K562 (cell line): ENCODE measurements around the gene SGMS1. TPM values are rescaled to one million over a fixed set of nuclear protein-coding genes. Genes with fewer than 3 reads are reported as not detected.

Source experiments
- ARID1B ChIP-seq: fragments of 450-650 bp; IDR thresholded peaks from 2 replicates; pipeline ENCODE4 v1.6.1; 2016; ENCODE audit warnings: antibody characterized with exemption, mild to moderate bottlenecking, inconsistent platforms
- CBFA2T3 ChIP-seq: fragments of 450-650 bp; IDR thresholded peaks from 2 replicates; pipeline ENCODE4 v1.6.1; 2017
- CEBPB ChIP-seq: fragments of 450-650 bp; IDR thresholded peaks from 2 replicates; pipeline ENCODE4 v1.6.1; 2016; ENCODE audit warnings: missing genetic modification characterization, missing compliant biosample characterization
- CHD4 ChIP-seq: fragments of 200-600 bp; sonication (generic); IDR thresholded peaks from 3 replicates; pipeline ENCODE4 v1.6.1; 2012; ENCODE audit warnings: low read depth, mild to moderate bottlenecking, mixed read lengths, low read length, inconsistent platforms; ENCODE audit not compliant: insufficient read depth, insufficient replicate concordance, poor library complexity, severe bottlenecking
- DPF2 ChIP-seq: fragments of 450-650 bp; IDR thresholded peaks from 2 replicates; pipeline ENCODE4 v1.6.1; 2016
- ESRRA ChIP-seq: fragments of 450-650 bp; IDR thresholded peaks from 2 replicates; pipeline ENCODE4 v1.6.1; 2014; ENCODE audit warnings: low read depth, mild to moderate bottlenecking, moderate library complexity, borderline replicate concordance
- FOSL1 ChIP-seq: fragments of 200-800 bp; sonication (Bioruptor generic); conservative IDR thresholded peaks from 2 replicates; pipeline ENCODE4 v1.6.1; 2016; ENCODE audit warnings: missing genetic modification characterization, missing compliant biosample characterization
- KDM4B ChIP-seq, 2 experiments: fragments of 450-650 bp in 1 of 2; sonication (generic) in 1 of 2; IDR thresholded peaks; 2 replicates each; pipeline ENCODE4 v1.6.1; 2016 to 2017; ENCODE audit warnings: borderline replicate concordance in 2 of 2, antibody characterized with exemption in 1 of 2, low read depth in 1 of 2, mild to moderate bottlenecking in 1 of 2
- KDM5B ChIP-seq: fragments of 200-600 bp; sonication (generic); IDR thresholded peaks from 2 replicates; pipeline ENCODE4 v1.6.1; 2012; ENCODE audit warnings: low read depth, mild to moderate bottlenecking, moderate library complexity, low read length, control low read depth, inconsistent platforms; ENCODE audit not compliant: insufficient replicate concordance
- NCOA1 ChIP-seq: fragments of 450-650 bp; IDR thresholded peaks from 2 replicates; pipeline ENCODE4 v1.6.1; 2016; ENCODE audit warnings: low read depth
- NCOR1 ChIP-seq: fragments of 450-650 bp; IDR thresholded peaks from 2 replicates; pipeline ENCODE4 v1.6.1; 2016; ENCODE audit warnings: mild to moderate bottlenecking, moderate library complexity
- NFE2L1 ChIP-seq: fragments of 450-650 bp; IDR thresholded peaks from 2 replicates; pipeline ENCODE4 v1.6.1; 2016; ENCODE audit warnings: missing genetic modification characterization, low read depth, mild to moderate bottlenecking, missing compliant biosample characterization, moderate library complexity, borderline replicate concordance
- NONO ChIP-seq, 2 experiments: fragments of 200-400 bp in 1 of 2; fragments of 450-650 bp in 1 of 2; formaldehyde crosslinking in 1 of 2; IDR thresholded peaks; 2 replicates each; pipeline ENCODE4 v1.6.1; 2017; ENCODE audit warnings: low read depth in 2 of 2, mild to moderate bottlenecking in 2 of 2, moderate library complexity in 2 of 2, low read length in 1 of 2
- RBFOX2 ChIP-seq: fragments of 200-400 bp; formaldehyde crosslinking; IDR thresholded peaks from 2 replicates; pipeline ENCODE4 v1.6.1; 2017; ENCODE audit warnings: low read depth, mild to moderate bottlenecking, low read length, moderate library complexity
- SAP30 ChIP-seq: fragments of 200-600 bp; sonication (generic); IDR thresholded peaks from 2 replicates; pipeline ENCODE4 v1.6.1; 2012; ENCODE audit warnings: borderline replicate concordance, low read depth, mild to moderate bottlenecking, moderate library complexity, low read length, control low read depth, inconsistent platforms; ENCODE audit not compliant: insufficient read depth, poor library complexity, severe bottlenecking
- SMAD4 ChIP-seq: fragments of 250-450 bp; sonication (Bioruptor Pico); conservative IDR thresholded peaks from 2 replicates; pipeline ENCODE4 v1.8.0; 2021; ENCODE audit warnings: inconsistent platforms, mild to moderate bottlenecking, moderate library complexity
- SMARCB1 ChIP-seq: IDR thresholded peaks from 2 replicates; pipeline ENCODE4 v1.6.1; 2011; ENCODE audit warnings: improper control_type of control experiment, low read depth; ENCODE audit not compliant: insufficient read length
- SMARCE1 ChIP-seq: fragments of 450-650 bp; IDR thresholded peaks from 2 replicates; pipeline ENCODE4 v1.7.1; 2016; ENCODE audit warnings: mild to moderate bottlenecking
- SOX6 ChIP-seq: fragments of 450-650 bp; IDR thresholded peaks from 2 replicates; pipeline ENCODE4 v1.6.1; 2014; ENCODE audit warnings: mild to moderate bottlenecking
- SRF ChIP-seq, 2 experiments: fragments of 250-450, 450-650 bp in 1 of 2; sonication (Bioruptor Pico) in 1 of 2; sonication (generic) in 1 of 2; formaldehyde crosslinking; IDR thresholded peaks; 2 replicates each; pipeline versions ENCODE4 v1.5.0 to v1.5.1; 2020 to 2022; ENCODE audit warnings: mild to moderate bottlenecking in 1 of 2, missing genetic modification reagents in 1 of 2
- STAT5B ChIP-seq: fragments of 250-450 bp; sonication (Bioruptor Pico); IDR thresholded peaks from 2 replicates; pipeline ENCODE4 v1.8.0; 2021; ENCODE audit warnings: mild to moderate bottlenecking, inconsistent platforms
- TCF7 ChIP-seq: sonication (generic); IDR thresholded peaks from 2 replicates; pipeline ENCODE4 v1.6.1; 2016; ENCODE audit warnings: antibody characterized with exemption, borderline replicate concordance
- ZNF324 ChIP-seq: fragments of 250-450 bp; sonication (Bioruptor Pico); IDR thresholded peaks from 2 replicates; pipeline ENCODE4 v1.4.0; 2020; ENCODE audit warnings: mild to moderate bottlenecking
- ZNF561 ChIP-seq: fragments of 450-650 bp; formaldehyde crosslinking; conservative IDR thresholded peaks from 2 replicates; pipeline ENCODE4 v1.4.0; 2020; ENCODE audit warnings: mild to moderate bottlenecking, moderate library complexity
- polyA plus RNA-seq, 8 experiments: library from polyadenylated mRNA; depleted of rRNA in 4 of 8; stranded (reverse) in 5 of 8; unstranded in 3 of 8; fragments of >200 nt; fragmentation: Nextera tagmentation in 2 of 8; fragmentation: Illumina TruSeq in 1 of 8; extraction: Ambion mirVana in 2 of 8; extraction: Trizol in 1 of 8; gene quantifications; 2 replicates each; pipeline versions ENCODE4 v1.2.1 to v1.2.3, GENCODE V29; 2011 to 2014; ENCODE audit warnings: inconsistent platforms in 1 of 8, missing spikeins in 1 of 8
- total RNA-seq, 7 experiments: library from RNA; depleted of rRNA in 6 of 7; stranded (reverse); fragments of >200 nt in 6 of 7; fragmentation: Illumina TruSeq in 2 of 7; extraction: Trizol in 2 of 7; gene quantifications; 2 replicates each; pipeline versions ENCODE4 v1.2.1 to v1.2.3, GENCODE V29; 2011 to 2021; ENCODE audit warnings: low replicate concordance in 1 of 7
- TF ChIP-seq, protein P1 (sequence below): fragments of 250-450 bp; sonication (Bioruptor Pico); IDR thresholded peaks from 2 replicates; pipeline ENCODE4 v1.5.0; 2020; ENCODE audit warnings: mild to moderate bottlenecking
- TF ChIP-seq, protein P2 (sequence below): sonication (generic); formaldehyde crosslinking; IDR thresholded peaks from 2 replicates; pipeline ENCODE4 v1.9.0; 2022; ENCODE audit warnings: mild to moderate bottlenecking, missing genetic modification reagents

Gene SGMS1
- total and polyA plus RNA-seq, 9 of the 15 experiments (the other 6 are each of a cell fraction or from before 2014, with no cell fraction given) = 22.6 to 232 (median 82.2) TPM

DNA sequence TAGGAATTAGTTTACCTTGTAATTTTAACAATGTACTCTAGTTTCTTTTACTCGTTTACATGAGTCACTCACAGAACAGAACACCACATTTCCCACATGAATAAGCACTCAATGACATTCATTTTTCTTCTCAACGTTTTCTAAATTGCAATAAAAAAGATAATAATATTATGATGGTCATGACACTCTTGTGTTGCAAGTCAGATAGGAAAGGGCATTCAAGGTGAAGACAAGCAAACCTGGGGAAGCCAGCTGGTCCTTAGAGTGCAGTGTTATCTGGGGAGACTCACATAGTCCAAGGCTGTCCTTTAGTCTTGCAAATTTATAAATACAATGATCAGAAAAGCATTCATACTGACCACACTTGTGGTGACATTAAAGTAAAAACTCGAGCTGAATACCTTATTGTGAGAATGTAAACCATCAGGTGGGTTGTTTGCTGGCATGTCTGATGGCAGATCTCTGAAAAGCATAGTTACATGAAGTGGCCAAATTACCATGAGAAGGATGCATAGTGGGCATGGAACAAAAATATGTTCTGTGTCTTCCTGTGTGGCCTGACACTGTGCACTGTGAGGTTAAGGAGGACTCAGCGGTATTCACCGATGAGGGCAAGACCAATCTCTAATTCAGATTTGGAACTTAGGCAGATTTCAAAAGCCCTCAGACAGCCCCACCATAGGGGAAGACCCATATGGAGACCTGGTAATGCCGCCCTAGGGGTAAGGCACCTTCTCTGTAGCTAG lies 213.5 kb downstream of the SGMS1 start (continued):
- TF ChIP-seq CEBPB (tag) (peak; percentile 56), ESRRA (peak; percentile 71; the same call in 1 of the 2 replicates), NFE2L1 (tag) (no peak), SAP30 (no peak), KDM5B (no peak), STAT5B (CRISPR knock-in tag) (no peak), SMARCE1 (0 out of 2 replicates have a peak, but pooled peaks have one; percentile 13), RBFOX2 (0 out of 2 replicates have a peak, but pooled peaks have one; percentile 12), SOX6 (0 out of 2 replicates have a peak, but pooled peaks have one; percentile 22), ZNF561 (CRISPR knock-in tag) (no peak), ARID1B (peak; percentile 34; the same call in 1 of the 2 replicates), NCOA1 (no peak), TCF7 (no peak), SMAD4 (CRISPR knock-in tag) (0 out of 2 replicates have a peak, but pooled peaks have one; percentile 13), SMARCB1 (peak; percentile 61), CHD4 (no peak), FOSL1 (tag) (peak; percentile 59), ZNF324 (CRISPR knock-in tag) (no peak), SRF (CRISPR knock-in tag; IDR thresholded peaks at IDR 0.05) (no peak), DPF2 (peak; percentile 65), KDM4B (IDR thresholded peaks at IDR 0.05; ENCODE audit: borderline replicate concordance in 2 of 2, low read depth in 1 of 2) (no peak), NCOR1 (peak; percentile 18; the same call in 1 of the 2 replicates), NONO (IDR thresholded peaks at IDR 0.05; ENCODE audit: low read depth in 2 of 2, low read length in 1 of 2) (no peak), CBFA2T3 (peak; percentile 59)
- TF ChIP-seq, protein P1, sequence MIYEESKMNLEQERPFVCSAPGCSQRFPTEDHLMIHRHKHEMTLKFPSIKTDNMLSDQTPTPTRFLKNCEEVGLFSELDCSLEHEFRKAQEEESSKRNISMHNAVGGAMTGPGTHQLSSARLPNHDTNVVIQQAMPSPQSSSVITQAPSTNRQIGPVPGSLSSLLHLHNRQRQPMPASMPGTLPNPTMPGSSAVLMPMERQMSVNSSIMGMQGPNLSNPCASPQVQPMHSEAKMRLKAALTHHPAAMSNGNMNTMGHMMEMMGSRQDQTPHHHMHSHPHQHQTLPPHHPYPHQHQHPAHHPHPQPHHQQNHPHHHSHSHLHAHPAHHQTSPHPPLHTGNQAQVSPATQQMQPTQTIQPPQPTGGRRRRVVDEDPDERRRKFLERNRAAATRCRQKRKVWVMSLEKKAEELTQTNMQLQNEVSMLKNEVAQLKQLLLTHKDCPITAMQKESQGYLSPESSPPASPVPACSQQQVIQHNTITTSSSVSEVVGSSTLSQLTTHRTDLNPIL = no peak
- TF ChIP-seq, protein P2, sequence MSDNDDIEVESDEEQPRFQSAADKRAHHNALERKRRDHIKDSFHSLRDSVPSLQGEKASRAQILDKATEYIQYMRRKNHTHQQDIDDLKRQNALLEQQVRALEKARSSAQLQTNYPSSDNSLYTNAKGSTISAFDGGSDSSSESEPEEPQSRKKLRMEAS (CRISPR knock-in tag) = no peak
